ENCODE data around the gene COL18A1. TPM values are rescaled to one million over a fixed set of nuclear protein-coding genes. Genes with fewer than 3 reads are reported as not detected.

Gene COL18A1
- total RNA-seq, 1 donor from 2014 or later: 1,391 TPM

- DNase-seq (ENCODE audit: extremely low read depth, low read depth, low spot score): no peak
These were observed 46.8 kb downstream of the COL18A1 start for GRCh38 chr21:45451771-45452182.

- no peak for DNase-seq (ENCODE audit: extremely low read depth, low read depth, low spot score)
These were observed 47.8 kb downstream of the COL18A1 start for GRCh38 chr21:45452696-45453307.

GRCh38 chr21:45453308-45453950, 48.5 kb downstream of the COL18A1 start:
- no peak for DNase-seq (ENCODE audit: extremely low read depth, low read depth, low spot score)

- DNase-seq (ENCODE audit: extremely low read depth, low read depth, low spot score): no peak
These were observed 49.3 kb downstream of the COL18A1 start for GRCh38 chr21:45454060-45454925.

- DNase-seq (ENCODE audit: extremely low read depth, low read depth, low spot score): no peak
These were observed 50.1 kb downstream of the COL18A1 start for GRCh38 chr21:45454926-45455673.

- DNase-seq (ENCODE audit: extremely low read depth, low read depth, low spot score): no peak
These were observed 51.0 kb downstream of the COL18A1 start for GRCh38 chr21:45455674-45456583.

GRCh38 chr21:45456584-45457160, 51.7 kb downstream of the COL18A1 start:
- DNase-seq (ENCODE audit: extremely low read depth, low read depth, low spot score): no peak

GRCh38 chr21:45457161-45457831, 52.3 kb downstream of the COL18A1 start:
- no peak for DNase-seq (ENCODE audit: extremely low read depth, low read depth, low spot score)

GRCh38 chr21:45457832-45458172, 52.8 kb downstream of the COL18A1 start:
- no peak for DNase-seq (ENCODE audit: extremely low read depth, low read depth, low spot score)

- no peak for DNase-seq (ENCODE audit: extremely low read depth, low read depth, low spot score)
These were observed 53.6 kb downstream of the COL18A1 start for GRCh38 chr21:45458281-45459170.

GRCh38 chr21:45459171-45460010, 54.4 kb downstream of the COL18A1 start:
- DNase-seq (ENCODE audit: extremely low read depth, low read depth, low spot score): no peak

GRCh38 chr21:45460011-45460565, 55.1 kb downstream of the COL18A1 start:
- DNase-seq (ENCODE audit: extremely low read depth, low read depth, low spot score): no peak

- DNase-seq (ENCODE audit: extremely low read depth, low read depth, low spot score): peak; percentile 25
These were observed 55.8 kb downstream of the COL18A1 start for GRCh38 chr21:45460611-45461368.

GRCh38 chr21:45461369-45461750, 56.4 kb downstream of the COL18A1 start:
- DNase-seq (ENCODE audit: extremely low read depth, low read depth, low spot score): no peak

- no peak for DNase-seq (ENCODE audit: extremely low read depth, low read depth, low spot score)
These were observed 56.9 kb downstream of the COL18A1 start for GRCh38 chr21:45461806-45462341.

- no peak for DNase-seq (ENCODE audit: extremely low read depth, low read depth, low spot score)
These were observed 58.9 kb downstream of the COL18A1 start for GRCh38 chr21:45463871-45464270.

Measured in glomerular endothelial cell (primary cell).